ENCODE data around the gene PGAM2. TPM values are rescaled to one million over a fixed set of nuclear protein-coding genes. Genes with fewer than 3 reads are reported as not detected.

The PGAM2 gene
- total RNA-seq, 4 donors from 2014 or later = 2.2 to 28.0 (median 9.1) TPM

DNA sequence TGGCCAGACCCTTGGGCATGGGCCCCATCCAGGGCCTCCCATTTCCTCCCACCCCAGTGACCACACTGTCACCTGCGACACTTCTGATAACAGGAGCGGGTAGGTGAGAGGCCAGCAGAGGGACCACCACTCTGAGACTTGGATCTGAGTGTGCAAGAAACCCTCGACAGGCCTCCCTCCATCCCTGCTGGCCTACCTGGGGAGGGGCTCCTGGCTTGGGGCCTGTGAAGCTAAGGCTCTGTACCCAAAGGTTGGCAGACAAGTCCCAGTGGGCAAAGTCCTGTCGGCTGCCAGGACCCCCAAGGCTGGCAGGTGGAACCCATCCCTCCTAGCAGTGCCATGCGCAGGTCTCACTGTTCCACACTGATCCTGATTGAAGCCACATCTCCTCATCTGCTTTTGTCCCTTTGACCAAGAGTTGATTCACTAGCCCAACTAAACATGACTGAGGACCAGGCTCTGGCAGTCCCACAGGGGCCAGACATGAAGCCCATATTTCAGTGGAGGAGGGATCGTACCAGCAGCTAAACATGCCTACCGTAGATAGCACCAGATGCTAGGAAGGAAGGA is 1.2 kb upstream of the PGAM2 start:
- WGBS, 2 donors = 77 to 82% methylated on average over 7 of the region's 7 CpGs
- Histone ChIP-seq H3K4me1 (peaks cover 15 to 26% of the 10 kb centered on the region in 2 donors), H3K9me3 (no peaks in the 10 kb centered on the region), H3K36me3 (peaks cover 1 to 2% of the 10 kb centered on the region in 2 donors), H3K4me3 (replicated peaks in 1 of 3) (no peak overlapping the region), H3K27ac (no peak overlapping the region), H3K27me3 (no peaks in the 10 kb centered on the region)
- TF ChIP-seq, protein P1, sequence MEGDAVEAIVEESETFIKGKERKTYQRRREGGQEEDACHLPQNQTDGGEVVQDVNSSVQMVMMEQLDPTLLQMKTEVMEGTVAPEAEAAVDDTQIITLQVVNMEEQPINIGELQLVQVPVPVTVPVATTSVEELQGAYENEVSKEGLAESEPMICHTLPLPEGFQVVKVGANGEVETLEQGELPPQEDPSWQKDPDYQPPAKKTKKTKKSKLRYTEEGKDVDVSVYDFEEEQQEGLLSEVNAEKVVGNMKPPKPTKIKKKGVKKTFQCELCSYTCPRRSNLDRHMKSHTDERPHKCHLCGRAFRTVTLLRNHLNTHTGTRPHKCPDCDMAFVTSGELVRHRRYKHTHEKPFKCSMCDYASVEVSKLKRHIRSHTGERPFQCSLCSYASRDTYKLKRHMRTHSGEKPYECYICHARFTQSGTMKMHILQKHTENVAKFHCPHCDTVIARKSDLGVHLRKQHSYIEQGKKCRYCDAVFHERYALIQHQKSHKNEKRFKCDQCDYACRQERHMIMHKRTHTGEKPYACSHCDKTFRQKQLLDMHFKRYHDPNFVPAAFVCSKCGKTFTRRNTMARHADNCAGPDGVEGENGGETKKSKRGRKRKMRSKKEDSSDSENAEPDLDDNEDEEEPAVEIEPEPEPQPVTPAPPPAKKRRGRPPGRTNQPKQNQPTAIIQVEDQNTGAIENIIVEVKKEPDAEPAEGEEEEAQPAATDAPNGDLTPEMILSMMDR (IDR thresholded peaks at IDR 0.05) = no peak
- TF ChIP-seq POLR2A (IDR thresholded peaks at IDR 0.05) = no peak
- intact Hi-C loops (cut with DNase I) = no loop called here
- DNase-seq = peak in 1 of 2 donors; percentile 2

DNA sequence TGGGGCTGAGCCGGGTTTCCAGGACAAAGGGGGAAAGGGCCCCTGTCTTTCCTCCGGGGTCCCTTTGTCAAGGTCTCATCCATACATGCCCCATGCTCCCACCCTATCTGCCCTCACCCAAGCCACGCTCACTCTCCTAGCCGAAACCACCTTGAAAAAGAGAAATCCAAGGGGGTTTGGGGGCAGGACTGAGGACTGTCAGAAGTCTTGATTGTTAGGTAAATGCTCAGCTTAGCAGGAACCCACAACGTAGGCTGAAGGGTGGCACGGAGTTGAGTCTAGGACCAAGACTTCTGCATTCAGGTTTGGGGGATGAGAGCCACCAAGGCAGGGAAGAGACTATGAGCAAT is 719 bp upstream of the PGAM2 start:
- peaks cover 6 to 7% of the 10 kb centered on the region in 2 donors for H3K36me3 ChIP-seq
- no peak overlapping the region for H3K4me3 ChIP-seq (replicated peaks in 1 of 3)
- no peak for DNase-seq
- no peak overlapping the region for H3K27ac ChIP-seq
- intact Hi-C loops (cut with DNase I) = no loop called here
- TF ChIP-seq POLR2A (IDR thresholded peaks at IDR 0.05) = no peak
- TF ChIP-seq, protein P1 (IDR thresholded peaks at IDR 0.05) = no peak
- H3K27me3 ChIP-seq = no peaks in the 10 kb centered on the region
- 45 to 51% methylated on average over 6 of the region's 6 CpGs for WGBS, 2 donors
- H3K4me1 ChIP-seq = peaks cover 15 to 26% of the 10 kb centered on the region in 2 donors
- H3K9me3 ChIP-seq = no peaks in the 10 kb centered on the region

DNA sequence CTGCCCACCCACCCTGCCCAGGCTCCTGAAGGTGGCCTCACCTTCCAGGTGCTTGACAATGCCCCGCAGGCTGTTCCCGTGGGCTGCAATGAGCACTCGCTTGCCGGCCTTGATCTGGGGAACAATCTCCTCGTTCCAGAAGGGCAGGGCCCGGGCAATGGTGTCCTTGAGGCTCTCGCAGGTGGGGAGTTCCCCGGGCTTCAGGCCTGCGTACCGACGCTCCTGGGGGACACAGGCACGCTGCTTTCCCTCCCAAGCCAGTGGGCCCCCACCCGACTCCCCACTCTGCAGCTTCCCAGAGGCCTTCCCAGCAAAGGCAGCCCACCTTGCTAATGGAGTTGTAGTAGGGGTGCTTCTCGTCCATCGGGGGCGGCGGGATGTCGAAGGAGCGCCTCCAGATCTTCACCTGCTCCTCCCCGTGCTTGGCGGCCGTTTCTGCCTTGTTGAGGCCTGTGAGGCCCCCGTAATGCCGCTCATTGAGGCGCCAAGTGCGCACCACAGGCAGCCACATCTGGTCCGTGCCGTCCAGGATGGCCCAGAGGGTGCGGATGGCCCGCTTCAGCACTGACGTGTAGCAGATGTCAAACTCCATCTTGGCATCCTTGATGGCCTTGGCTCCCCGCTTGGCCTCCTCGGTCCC is 456 bp downstream of the PGAM2 start:
- Histone ChIP-seq H3K4me1 (peaks cover 15 to 26% of the 10 kb centered on the region in 2 donors), H3K4me3 (replicated peaks in 1 of 3) (no peak overlapping the region), H3K27ac (no peak overlapping the region), H3K9me3 (no peaks in the 10 kb centered on the region), H3K36me3 (peaks cover 11 to 17% of the 10 kb centered on the region in 2 donors), H3K27me3 (no peaks in the 10 kb centered on the region)
- whole genome bisulfite sequencing, 2 donors = 7 to 18% methylated on average over 3 to 29 of the region's 33 CpGs
- DNase-seq = peak in 1 of 2 donors; percentile 23
- TF ChIP-seq, protein P1 (IDR thresholded peaks at IDR 0.05) = no peak
- TF ChIP-seq POLR2A (IDR thresholded peaks at IDR 0.05) = peak in 1 of 2 donors; percentile 11
- intact Hi-C loops (cut with DNase I) = no loop called here

DNA sequence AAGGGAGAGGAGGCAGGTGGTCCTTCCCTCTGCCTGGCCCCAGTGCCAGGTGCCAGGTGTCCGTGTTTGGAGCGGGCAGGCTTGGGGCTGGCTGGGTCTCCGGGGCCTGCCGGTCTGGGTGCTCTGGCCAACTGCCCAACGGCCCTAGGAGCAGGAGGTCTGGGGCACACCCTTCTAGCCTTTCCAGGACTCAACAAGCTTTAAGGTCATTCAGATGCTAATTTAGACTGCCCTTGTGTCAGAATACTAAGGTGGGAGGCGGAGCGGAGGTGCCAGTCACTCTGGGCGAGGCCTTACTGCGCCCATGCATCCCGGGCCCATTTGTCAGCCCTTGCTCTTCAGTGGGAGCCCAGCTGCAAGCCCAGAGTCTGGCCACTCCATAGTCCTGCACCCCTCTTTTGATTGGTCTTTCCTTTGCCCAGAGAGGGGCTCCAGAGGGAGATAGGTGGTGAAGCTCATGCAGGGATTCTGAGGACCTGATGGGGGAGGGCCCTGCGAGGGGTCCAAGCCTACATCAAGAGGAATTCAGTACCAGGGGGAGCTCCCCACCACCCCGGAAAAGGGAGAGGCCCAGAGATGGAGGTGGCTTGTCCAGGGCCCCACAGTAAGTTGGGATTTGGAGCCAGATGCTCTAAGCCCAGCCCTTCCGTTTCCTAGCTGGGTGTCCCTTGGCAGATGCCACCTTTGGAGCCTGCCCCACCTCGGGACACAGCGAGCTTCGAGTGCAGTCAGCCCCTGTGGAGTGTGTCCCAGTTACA is 1.3 kb downstream of the PGAM2 start:
- Histone ChIP-seq H3K4me1 (peaks cover 15 to 26% of the 10 kb centered on the region in 2 donors), H3K4me3 (replicated peaks in 1 of 3) (no peak overlapping the region), H3K27me3 (no peaks in the 10 kb centered on the region), H3K36me3 (peaks cover 19 to 24% of the 10 kb centered on the region in 2 donors), H3K27ac (no peak overlapping the region), H3K9me3 (no peaks in the 10 kb centered on the region)
- intact Hi-C loops (cut with DNase I) = no loop called here
- no peak for TF ChIP-seq POLR2A (IDR thresholded peaks at IDR 0.05)
- TF ChIP-seq, protein P1 (IDR thresholded peaks at IDR 0.05) = no peak
- peak in 1 of 2 donors; percentile 6 for DNase-seq
- 57% methylated on average over 6 to 16 of the region's 16 CpGs for WGBS, 2 donors

DNA sequence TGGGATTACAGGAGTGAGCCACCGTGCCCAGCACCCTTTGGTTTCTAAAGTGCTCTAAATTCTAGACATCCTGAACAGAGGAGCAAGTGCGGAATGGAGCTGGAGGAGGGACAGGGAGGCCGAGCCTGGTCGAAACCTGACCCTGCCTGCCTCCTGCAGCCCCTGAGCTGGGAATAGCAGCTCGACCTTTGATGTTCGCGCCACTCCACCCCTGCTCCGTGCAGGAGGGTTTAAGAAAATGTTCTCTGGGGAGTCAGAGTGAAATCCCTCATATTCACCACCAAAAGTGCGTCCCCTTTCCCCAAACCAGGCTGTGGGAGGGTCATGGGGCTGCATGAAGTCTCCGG is 1.8 kb downstream of the PGAM2 start:
- H3K9me3 ChIP-seq = no peaks in the 10 kb centered on the region
- H3K4me3 ChIP-seq (replicated peaks in 1 of 3) = no peak overlapping the region
- DNase-seq = peak in 1 of 2 donors; percentile 3
- 70 to 73% methylated on average over 10 of the region's 10 CpGs for WGBS, 2 donors
- no peak overlapping the region for H3K27ac ChIP-seq
- peaks cover 15 to 26% of the 10 kb centered on the region in 2 donors for H3K4me1 ChIP-seq
- TF ChIP-seq, protein P1 (IDR thresholded peaks at IDR 0.05) = no peak
- no peak for TF ChIP-seq POLR2A (IDR thresholded peaks at IDR 0.05)
- peaks cover 25 to 30% of the 10 kb centered on the region in 2 donors for H3K36me3 ChIP-seq
- no peaks in the 10 kb centered on the region for H3K27me3 ChIP-seq
- intact Hi-C loops (cut with DNase I) = no loop called here

Data from thyroid gland (tissue), 4 donors.